ENCODE results near the gene POLR1E. TPM values are rescaled to one million over a fixed set of nuclear protein-coding genes. Genes with fewer than 3 reads are reported as not detected.

Gene POLR1E
- total and polyA plus RNA-seq, 4 donors: 4.9 to 25.5 (median 14.4) TPM

- Histone ChIP-seq H3K4me3 (ENCODE audit: low read depth in 1 of 3, low read length in 3 of 3) (no peak overlapping the region), H3K4me1 (ENCODE audit: control insufficient read depth in 4 of 4, insufficient read depth in 4 of 4, low read length in 3 of 4) (peaks cover 9 to 44% (median 31%) of the 10 kb centered on the region in 4 donors), H3K27me3 (ENCODE audit: control insufficient read depth in 4 of 4, insufficient read depth in 4 of 4, low read length in 3 of 4) (no peaks in the 10 kb centered on the region), H3K9me3 (ENCODE audit: control insufficient read depth in 4 of 4, low read length in 3 of 4) (no peaks in the 10 kb centered on the region), H3K27ac (ENCODE audit: low read depth in 1 of 2, low read length in 2 of 2) (no peak overlapping the region), H3K9ac (ENCODE audit: low read depth in 1 of 2, low read length in 2 of 2) (no peak overlapping the region), H3K36me3 (ENCODE audit: control insufficient read depth in 4 of 4, insufficient read depth in 3 of 4, low read depth in 1 of 4, low read length in 3 of 4) (peaks cover 0 to 2% (median 0%) of the 10 kb centered on the region in 4 donors)
- DNase-seq (ENCODE audit: low spot score): no peak
- 90% methylated on average over 12 of the region's 12 CpGs for WGBS
- no peak for TF ChIP-seq YY1 (IDR thresholded peaks at IDR 0.05)
- no peak for TF ChIP-seq ATF3 (IDR thresholded peaks at IDR 0.05)
These were observed 35.7 kb upstream of the POLR1E start for GRCh38 chr9:37449862-37450632.

GRCh38 chr9:37451628-37452027 lies 34.1 kb upstream of the POLR1E start:
- TF ChIP-seq CTCF (IDR thresholded peaks at IDR 0.05; ENCODE audit: low read depth, low read length, missing input control) (no peak), EGR1 (IDR thresholded peaks at IDR 0.05; ENCODE audit: low read depth in 2 of 2) (no peak), GABPA (IDR thresholded peaks at IDR 0.05 in 1 of 2, conservative IDR thresholded peaks at IDR 0.05 in 1 of 2) (no peak), REST (IDR thresholded peaks at IDR 0.05) (no peak), HNF4G (IDR thresholded peaks at IDR 0.05) (no peak)
- no peaks in the 10 kb centered on the region for H3K9me3 ChIP-seq (ENCODE audit: control insufficient read depth in 4 of 4, low read length in 3 of 4)
- H3K36me3 ChIP-seq (ENCODE audit: control insufficient read depth in 4 of 4, insufficient read depth in 3 of 4, low read depth in 1 of 4, low read length in 3 of 4): peaks cover 0 to 2% (median 0%) of the 10 kb centered on the region in 4 donors
- no peak overlapping the region for H3K9ac ChIP-seq (ENCODE audit: low read depth in 1 of 2, low read length in 2 of 2)
- no peak overlapping the region for H3K27ac ChIP-seq (ENCODE audit: low read depth in 1 of 2, low read length in 2 of 2)
- 76% methylated on average over 3 of the region's 3 CpGs for WGBS
- H3K27me3 ChIP-seq (ENCODE audit: control insufficient read depth in 4 of 4, insufficient read depth in 4 of 4, low read length in 3 of 4): no peaks in the 10 kb centered on the region
- H3K4me1 ChIP-seq (ENCODE audit: control insufficient read depth in 4 of 4, insufficient read depth in 4 of 4, low read length in 3 of 4): peaks cover 8 to 35% (median 30%) of the 10 kb centered on the region in 4 donors
- no peak overlapping the region for H3K4me3 ChIP-seq (ENCODE audit: low read depth in 1 of 3, low read length in 3 of 3)
- DNase-seq (ENCODE audit: low spot score): no peak

GRCh38 chr9:37452611-37453010 lies 33.1 kb upstream of the POLR1E start:
- DNase-seq (ENCODE audit: low spot score): no peak
- Histone ChIP-seq H3K9ac (ENCODE audit: low read depth in 1 of 2, low read length in 2 of 2) (no peak overlapping the region), H3K36me3 (ENCODE audit: control insufficient read depth in 4 of 4, insufficient read depth in 3 of 4, low read depth in 1 of 4, low read length in 3 of 4) (peaks cover 0 to 2% (median 0%) of the 10 kb centered on the region in 4 donors), H3K9me3 (ENCODE audit: control insufficient read depth in 4 of 4, low read length in 3 of 4) (no peaks in the 10 kb centered on the region), H3K27me3 (ENCODE audit: control insufficient read depth in 4 of 4, insufficient read depth in 4 of 4, low read length in 3 of 4) (no peaks in the 10 kb centered on the region), H3K27ac (ENCODE audit: low read depth in 1 of 2, low read length in 2 of 2) (no peak overlapping the region), H3K4me3 (ENCODE audit: low read depth in 1 of 3, low read length in 3 of 3) (no peak overlapping the region), H3K4me1 (ENCODE audit: control insufficient read depth in 4 of 4, insufficient read depth in 4 of 4, low read length in 3 of 4) (peaks cover 8 to 35% (median 29%) of the 10 kb centered on the region in 4 donors)
- TF ChIP-seq SP1 (IDR thresholded peaks at IDR 0.05) (no peak), FOXA2 (IDR thresholded peaks at IDR 0.05) (no peak), EGR1 (IDR thresholded peaks at IDR 0.05; ENCODE audit: low read depth in 2 of 2) (no peak), JUND (IDR thresholded peaks at IDR 0.05) (no peak), REST (IDR thresholded peaks at IDR 0.05) (no peak), CTCF (IDR thresholded peaks at IDR 0.05; ENCODE audit: low read depth, low read length, missing input control) (no peak), MAX (IDR thresholded peaks at IDR 0.05) (no peak), GABPA (IDR thresholded peaks at IDR 0.05 in 1 of 2, conservative IDR thresholded peaks at IDR 0.05 in 1 of 2) (no peak)
- WGBS: 95% methylated on average over 1 of the region's 1 CpG
